Panc1 (cell line): ENCODE results near the gene CHN1. TPM values are rescaled to one million over a fixed set of nuclear protein-coding genes. Genes with fewer than 3 reads are reported as not detected.

Experiments
- ATAC-seq: fragments of 200-7000 bp; cut with Tn5 transposase; 2 replicates; pipeline ENCODE4 v1.9.1; 2020; ENCODE audit warnings: mild to moderate bottlenecking, moderate library complexity
- BruUV-seq: library from RNA; stranded (reverse); fragments of 400-500 nt; replicated peaks from 2 replicates; lab custom pipeline; 2021; lab: Mats Ljungman, UMichigan
- CTCF ChIA-PET: fragments of 300-600 bp; sonication (Branson Sonifier 250); formaldehyde crosslinking; loops from one replicate; lab custom pipeline; 2022; ENCODE audit warnings: antibody characterized with exemption; lab: Charles Lee
- POLR2A ChIA-PET: fragments of 300-600 bp; sonication (Branson Sonifier 250); formaldehyde crosslinking; loops from one replicate; lab custom pipeline; 2022; ENCODE audit warnings: antibody characterized with exemption; lab: Charles Lee
- DNase-seq: peaks from one replicate; pipeline ENCODE4 v3.0.0-alpha.2; 2010; ENCODE audit warnings: low read depth, low spot score
- H3K27ac ChIP-seq: 2 replicates; pipeline ENCODE4 v1.5.1; 2011; ENCODE audit warnings: mild to moderate bottlenecking, low read length, inconsistent platforms
- H3K27me3 ChIP-seq: fragments of 200-500 bp; sonication (Bioruptor generic); 2 replicates; pipeline ENCODE4 v1.6.0; 2014; ENCODE audit warnings: low read length, inconsistent platforms; ENCODE audit not compliant: control insufficient read depth, insufficient read depth
- H3K36me3 ChIP-seq: fragments of 200-500 bp; sonication (Bioruptor generic); 2 replicates; pipeline ENCODE4 v1.5.1; 2014; ENCODE audit warnings: inconsistent platforms, mild to moderate bottlenecking, low read length, moderate library complexity; ENCODE audit not compliant: control insufficient read depth, insufficient read depth
- H3K4me1 ChIP-seq: 2 replicates; pipeline ENCODE4 v1.5.1; 2011; ENCODE audit warnings: inconsistent platforms, mild to moderate bottlenecking, low read length, moderate library complexity; ENCODE audit not compliant: control insufficient read depth, insufficient read depth
- H3K4me3 ChIP-seq, 2 experiments: 2 replicates each; pipeline ENCODE4 v1.5.1; 2011 to 2012; ENCODE audit warnings: low read depth in 2 of 2, low read length in 2 of 2, mild to moderate bottlenecking in 2 of 2, inconsistent platforms in 1 of 2, moderate library complexity in 1 of 2
- H3K9me3 ChIP-seq: fragments of 200-500 bp; sonication (Bioruptor generic); 2 replicates; pipeline ENCODE4 v1.5.1; 2014; ENCODE audit warnings: low read depth, mild to moderate bottlenecking, inconsistent platforms, low read length, moderate library complexity; ENCODE audit not compliant: control insufficient read depth, insufficient read depth
- POLR2AphosphoS5 ChIP-seq: IDR thresholded peaks from 2 replicates; pipeline ENCODE4 v1.6.1; 2012; ENCODE audit warnings: mild to moderate bottlenecking, low read depth, low read length, moderate library complexity
- SIN3A ChIP-seq: IDR thresholded peaks from 2 replicates; pipeline ENCODE4 v1.6.1; 2012; ENCODE audit warnings: low read depth, mild to moderate bottlenecking, low read length, moderate library complexity, borderline replicate concordance; ENCODE audit not compliant: insufficient read depth
- TCF7L2 ChIP-seq: IDR thresholded peaks from 2 replicates; pipeline ENCODE4 v1.6.1; 2011; ENCODE audit warnings: mild to moderate bottlenecking, low read depth, low read length, inconsistent platforms
- in situ Hi-C: cut with HindIII; loops from 2 replicates; pipeline ENCODE4 v1.10.0; 2016; ENCODE audit warnings: low sequenced_read_pairs, low pct_unique_long_range_greater_than_20kb
- intact Hi-C: fragments of 100-400 bp; cut with micrococcal nuclease; formaldehyde crosslinking; loops from one replicate; pipeline ENCODE4 v1.10.0; 2022; ENCODE audit not compliant: unreplicated experiment
- total RNA-seq: library from RNA; stranded (reverse); gene quantifications from one replicate; pipeline ENCODE4 v1.2.1, GENCODE V29; 2021; ENCODE audit not compliant: unreplicated experiment
- TF ChIP-seq, protein P1 (sequence below): fragments of 450-650 bp; IDR thresholded peaks from 2 replicates; pipeline ENCODE4 v1.5.1; 2017; ENCODE audit warnings: mild to moderate bottlenecking
- TF ChIP-seq, protein P2 (sequence below), 2 experiments: IDR thresholded peaks; 2 replicates each; pipeline ENCODE4 v1.6.1; 2011 to 2012; ENCODE audit warnings: low read depth in 2 of 2, control low read depth in 1 of 2, low read length in 1 of 2, mild to moderate bottlenecking in 1 of 2, moderate library complexity in 1 of 2; ENCODE audit not compliant: insufficient read depth in 1 of 2

CHN1 gene
- total RNA-seq, 1 experiment from 2014 or later: 20.8 TPM

DNA sequence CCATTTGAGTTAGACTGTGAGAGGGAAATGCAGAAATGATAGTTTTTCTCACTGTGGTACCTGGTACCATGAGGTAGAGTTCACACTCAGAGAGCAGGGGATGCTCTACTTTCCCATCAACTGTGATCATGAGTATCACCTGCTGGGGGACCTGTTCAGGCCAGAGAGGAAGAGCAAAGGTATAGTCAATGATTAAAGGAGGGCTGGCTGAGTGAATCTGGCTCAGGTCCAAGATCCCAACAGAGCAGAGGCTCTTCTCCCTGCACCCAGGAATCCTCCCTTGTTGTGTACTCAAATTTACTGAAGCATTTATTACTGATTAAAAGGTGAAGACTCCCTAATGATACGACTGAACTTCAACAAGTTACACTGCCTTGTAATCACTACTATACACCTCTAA lies 136.3 kb downstream of the CHN1 start:
- no peaks in the 10 kb centered on the region for H3K4me1 ChIP-seq
- intact Hi-C loops (no loop called here), in situ Hi-C loops (no loop called here)
- TF ChIP-seq TCF7L2 (no peak), POLR2AphosphoS5 (no peak), SIN3A (no peak)
- TF ChIP-seq, protein P1, sequence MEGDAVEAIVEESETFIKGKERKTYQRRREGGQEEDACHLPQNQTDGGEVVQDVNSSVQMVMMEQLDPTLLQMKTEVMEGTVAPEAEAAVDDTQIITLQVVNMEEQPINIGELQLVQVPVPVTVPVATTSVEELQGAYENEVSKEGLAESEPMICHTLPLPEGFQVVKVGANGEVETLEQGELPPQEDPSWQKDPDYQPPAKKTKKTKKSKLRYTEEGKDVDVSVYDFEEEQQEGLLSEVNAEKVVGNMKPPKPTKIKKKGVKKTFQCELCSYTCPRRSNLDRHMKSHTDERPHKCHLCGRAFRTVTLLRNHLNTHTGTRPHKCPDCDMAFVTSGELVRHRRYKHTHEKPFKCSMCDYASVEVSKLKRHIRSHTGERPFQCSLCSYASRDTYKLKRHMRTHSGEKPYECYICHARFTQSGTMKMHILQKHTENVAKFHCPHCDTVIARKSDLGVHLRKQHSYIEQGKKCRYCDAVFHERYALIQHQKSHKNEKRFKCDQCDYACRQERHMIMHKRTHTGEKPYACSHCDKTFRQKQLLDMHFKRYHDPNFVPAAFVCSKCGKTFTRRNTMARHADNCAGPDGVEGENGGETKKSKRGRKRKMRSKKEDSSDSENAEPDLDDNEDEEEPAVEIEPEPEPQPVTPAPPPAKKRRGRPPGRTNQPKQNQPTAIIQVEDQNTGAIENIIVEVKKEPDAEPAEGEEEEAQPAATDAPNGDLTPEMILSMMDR: no peak
- TF ChIP-seq, protein P2, sequence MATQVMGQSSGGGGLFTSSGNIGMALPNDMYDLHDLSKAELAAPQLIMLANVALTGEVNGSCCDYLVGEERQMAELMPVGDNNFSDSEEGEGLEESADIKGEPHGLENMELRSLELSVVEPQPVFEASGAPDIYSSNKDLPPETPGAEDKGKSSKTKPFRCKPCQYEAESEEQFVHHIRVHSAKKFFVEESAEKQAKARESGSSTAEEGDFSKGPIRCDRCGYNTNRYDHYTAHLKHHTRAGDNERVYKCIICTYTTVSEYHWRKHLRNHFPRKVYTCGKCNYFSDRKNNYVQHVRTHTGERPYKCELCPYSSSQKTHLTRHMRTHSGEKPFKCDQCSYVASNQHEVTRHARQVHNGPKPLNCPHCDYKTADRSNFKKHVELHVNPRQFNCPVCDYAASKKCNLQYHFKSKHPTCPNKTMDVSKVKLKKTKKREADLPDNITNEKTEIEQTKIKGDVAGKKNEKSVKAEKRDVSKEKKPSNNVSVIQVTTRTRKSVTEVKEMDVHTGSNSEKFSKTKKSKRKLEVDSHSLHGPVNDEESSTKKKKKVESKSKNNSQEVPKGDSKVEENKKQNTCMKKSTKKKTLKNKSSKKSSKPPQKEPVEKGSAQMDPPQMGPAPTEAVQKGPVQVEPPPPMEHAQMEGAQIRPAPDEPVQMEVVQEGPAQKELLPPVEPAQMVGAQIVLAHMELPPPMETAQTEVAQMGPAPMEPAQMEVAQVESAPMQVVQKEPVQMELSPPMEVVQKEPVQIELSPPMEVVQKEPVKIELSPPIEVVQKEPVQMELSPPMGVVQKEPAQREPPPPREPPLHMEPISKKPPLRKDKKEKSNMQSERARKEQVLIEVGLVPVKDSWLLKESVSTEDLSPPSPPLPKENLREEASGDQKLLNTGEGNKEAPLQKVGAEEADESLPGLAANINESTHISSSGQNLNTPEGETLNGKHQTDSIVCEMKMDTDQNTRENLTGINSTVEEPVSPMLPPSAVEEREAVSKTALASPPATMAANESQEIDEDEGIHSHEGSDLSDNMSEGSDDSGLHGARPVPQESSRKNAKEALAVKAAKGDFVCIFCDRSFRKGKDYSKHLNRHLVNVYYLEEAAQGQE (IDR thresholded peaks at IDR 0.05; ENCODE audit: insufficient read depth in 1 of 2, low read depth in 2 of 2, low read length in 1 of 2): no peak
- no TSS peak for BruUV-seq
- no peak overlapping the region for H3K27ac ChIP-seq
- H3K27me3 ChIP-seq: no peaks in the 10 kb centered on the region
- H3K9me3 ChIP-seq: no peaks in the 10 kb centered on the region
- ATAC-seq (no peak), DNase-seq (no peak)
- CTCF ChIA-PET: no interaction called here
- POLR2A ChIA-PET: no interaction called here
- H3K36me3 ChIP-seq: no peaks in the 10 kb centered on the region
- no peak overlapping the region for H3K4me3 ChIP-seq

DNA sequence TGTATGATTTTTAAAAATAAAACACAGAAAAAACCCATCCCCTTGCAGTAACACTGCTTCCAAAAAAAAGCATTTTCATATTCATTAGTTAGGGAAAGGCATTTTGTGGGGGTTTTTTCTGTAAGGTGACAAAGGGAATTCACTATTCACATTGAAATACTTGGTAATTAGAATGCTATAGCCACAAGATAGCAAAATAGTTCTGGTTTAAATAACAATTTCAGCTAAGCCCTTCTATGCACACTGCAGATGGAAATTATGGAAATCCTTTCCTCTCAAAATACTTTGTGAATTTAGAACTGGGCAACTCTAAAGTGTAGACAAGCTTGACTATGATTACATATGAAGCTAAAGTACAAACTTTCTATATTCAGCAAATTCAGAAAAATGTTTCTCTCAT lies 138.8 kb downstream of the CHN1 start:
- no peaks in the 10 kb centered on the region for H3K9me3 ChIP-seq
- no peak overlapping the region for H3K27ac ChIP-seq
- POLR2A ChIA-PET: no interaction called here
- TF ChIP-seq SIN3A (no peak), POLR2AphosphoS5 (no peak), TCF7L2 (no peak)
- TF ChIP-seq, protein P2 (IDR thresholded peaks at IDR 0.05; ENCODE audit: insufficient read depth in 1 of 2, low read depth in 2 of 2, low read length in 1 of 2): no peak
- TF ChIP-seq, protein P1: no peak
- in situ Hi-C loops (no loop called here), intact Hi-C loops (no loop called here)
- H3K4me3 ChIP-seq: no peak overlapping the region
- ATAC-seq: no peak
- H3K27me3 ChIP-seq: no peaks in the 10 kb centered on the region
- no peak for DNase-seq
- no peaks in the 10 kb centered on the region for H3K4me1 ChIP-seq
- CTCF ChIA-PET: no interaction called here
- H3K36me3 ChIP-seq: no peaks in the 10 kb centered on the region
- no TSS peak for BruUV-seq
